ENCODE data around the gene CRELD1. TPM values are rescaled to one million over a fixed set of nuclear protein-coding genes. Genes with fewer than 3 reads are reported as not detected.

Gene CRELD1
- polyA plus RNA-seq, 1 experiment: 30.3 TPM

GRCh38 chr3:9955611-9956352 is 22.1 kb downstream of the CRELD1 start:
- Histone ChIP-seq H3K27me3 (ENCODE audit: control insufficient read depth, insufficient read depth, low read length) (no peaks in the 10 kb centered on the region), H3K4me3 (ENCODE audit: low read depth, low read length) (no peak overlapping the region), H3K36me3 (ENCODE audit: control insufficient read depth, insufficient read depth, low read length) (no peaks in the 10 kb centered on the region)
- ChIA-PET POLR2A (no interaction called here), CTCF (interaction anchor here (0.5 to 1.8 kb wide), 3 partner anchors 8 to 52 kb away, joined by 3 to 7 read pairs (median 4); no protein-coding TSS in a partner anchor)
- DNase-seq (ENCODE audit: low read depth): no peak
- no peak for TF ChIP-seq CTCF (IDR thresholded peaks at IDR 0.05; ENCODE audit: insufficient read depth, low read depth, low read length)

- no peaks in the 10 kb centered on the region for H3K27me3 ChIP-seq (ENCODE audit: control insufficient read depth, insufficient read depth, low read length)
- peak; percentile 28; the same call in 1 of the 2 replicates for TF ChIP-seq CTCF (IDR thresholded peaks at IDR 0.05; ENCODE audit: insufficient read depth, low read depth, low read length)
- CTCF ChIA-PET: no interaction called here
- H3K4me3 ChIP-seq (ENCODE audit: low read depth, low read length): no peak overlapping the region
- no peak for DNase-seq (ENCODE audit: low read depth)
- H3K36me3 ChIP-seq (ENCODE audit: control insufficient read depth, insufficient read depth, low read length): no peaks in the 10 kb centered on the region
- POLR2A ChIA-PET: no interaction called here
These were observed 23.6 kb downstream of the CRELD1 start for GRCh38 chr3:9957214-9957613.

- H3K36me3 ChIP-seq (ENCODE audit: control insufficient read depth, insufficient read depth, low read length): peaks cover 5% of the 10 kb centered on the region
- ChIA-PET POLR2A (no interaction called here), CTCF (interaction anchor here (1.0 to 2.0 kb wide), 3 partner anchors 17 to 250 kb away, joined by 3 to 11 read pairs (median 4); no protein-coding TSS in a partner anchor)
- H3K4me3 ChIP-seq (ENCODE audit: low read depth, low read length): no peak overlapping the region
- H3K27me3 ChIP-seq (ENCODE audit: control insufficient read depth, insufficient read depth, low read length): no peaks in the 10 kb centered on the region
- TF ChIP-seq CTCF (IDR thresholded peaks at IDR 0.05; ENCODE audit: insufficient read depth, low read depth, low read length): no peak
- DNase-seq (ENCODE audit: low read depth): no peak
These were observed 31.7 kb downstream of the CRELD1 start for GRCh38 chr3:9965200-9965875.

GRCh38 chr3:9966841-9967240 is 33.2 kb downstream of the CRELD1 start:
- Histone ChIP-seq H3K4me3 (ENCODE audit: low read depth, low read length) (no peak overlapping the region), H3K36me3 (ENCODE audit: control insufficient read depth, insufficient read depth, low read length) (peaks cover 6% of the 10 kb centered on the region), H3K27me3 (ENCODE audit: control insufficient read depth, insufficient read depth, low read length) (no peaks in the 10 kb centered on the region)
- TF ChIP-seq CTCF (IDR thresholded peaks at IDR 0.05; ENCODE audit: insufficient read depth, low read depth, low read length): no peak
- CTCF ChIA-PET: interaction anchor here (2.0 kb wide), 1 partner anchor 20 kb away, joined by 11 read pairs; no protein-coding TSS in a partner anchor
- no peak for DNase-seq (ENCODE audit: low read depth)
- POLR2A ChIA-PET: no interaction called here

- H3K27me3 ChIP-seq (ENCODE audit: control insufficient read depth, insufficient read depth, low read length): no peaks in the 10 kb centered on the region
- no peak for TF ChIP-seq CTCF (IDR thresholded peaks at IDR 0.05; ENCODE audit: insufficient read depth, low read depth, low read length)
- no peak overlapping the region for H3K4me3 ChIP-seq (ENCODE audit: low read depth, low read length)
- DNase-seq (ENCODE audit: low read depth): no peak
- POLR2A ChIA-PET: no interaction called here
- H3K36me3 ChIP-seq (ENCODE audit: control insufficient read depth, insufficient read depth, low read length): peaks cover 10% of the 10 kb centered on the region
- CTCF ChIA-PET: interaction anchor here (1.0 to 1.6 kb wide), 2 partner anchors 10 to 12 kb away, joined by 4 to 6 read pairs; no protein-coding TSS in a partner anchor
These were observed 36.0 kb downstream of the CRELD1 start for GRCh38 chr3:9969632-9970019.
